Prostate gland (tissue), 2 donors: ENCODE data around the gene STOML1.

Experiments used
- POLR2A ChIP-seq: fragments of 450-650 bp; IDR thresholded peaks from one replicate; pipeline ENCODE4 v1.6.1; 2016; ENCODE audit warnings: antibody characterized with exemption, mild to moderate bottlenecking
- POLR2AphosphoS5 ChIP-seq: sonication (generic); formaldehyde crosslinking; IDR thresholded peaks from one replicate; pipeline ENCODE4 v1.6.1; 2017; ENCODE audit warnings: antibody characterized with exemption
- TF ChIP-seq, protein P1 (sequence below), 4 experiments: fragments of 200-600 bp in 2 of 4; fragments of 450-650 bp in 2 of 4; sonication (generic) in 2 of 4; IDR thresholded peaks; 1 replicate in 3 of 4; 2 replicates in 1 of 4; pipeline ENCODE4 v1.5.1; 2016 to 2019; ENCODE audit warnings: antibody characterized with exemption in 4 of 4, mild to moderate bottlenecking in 2 of 4, moderate library complexity in 2 of 4

DNA sequence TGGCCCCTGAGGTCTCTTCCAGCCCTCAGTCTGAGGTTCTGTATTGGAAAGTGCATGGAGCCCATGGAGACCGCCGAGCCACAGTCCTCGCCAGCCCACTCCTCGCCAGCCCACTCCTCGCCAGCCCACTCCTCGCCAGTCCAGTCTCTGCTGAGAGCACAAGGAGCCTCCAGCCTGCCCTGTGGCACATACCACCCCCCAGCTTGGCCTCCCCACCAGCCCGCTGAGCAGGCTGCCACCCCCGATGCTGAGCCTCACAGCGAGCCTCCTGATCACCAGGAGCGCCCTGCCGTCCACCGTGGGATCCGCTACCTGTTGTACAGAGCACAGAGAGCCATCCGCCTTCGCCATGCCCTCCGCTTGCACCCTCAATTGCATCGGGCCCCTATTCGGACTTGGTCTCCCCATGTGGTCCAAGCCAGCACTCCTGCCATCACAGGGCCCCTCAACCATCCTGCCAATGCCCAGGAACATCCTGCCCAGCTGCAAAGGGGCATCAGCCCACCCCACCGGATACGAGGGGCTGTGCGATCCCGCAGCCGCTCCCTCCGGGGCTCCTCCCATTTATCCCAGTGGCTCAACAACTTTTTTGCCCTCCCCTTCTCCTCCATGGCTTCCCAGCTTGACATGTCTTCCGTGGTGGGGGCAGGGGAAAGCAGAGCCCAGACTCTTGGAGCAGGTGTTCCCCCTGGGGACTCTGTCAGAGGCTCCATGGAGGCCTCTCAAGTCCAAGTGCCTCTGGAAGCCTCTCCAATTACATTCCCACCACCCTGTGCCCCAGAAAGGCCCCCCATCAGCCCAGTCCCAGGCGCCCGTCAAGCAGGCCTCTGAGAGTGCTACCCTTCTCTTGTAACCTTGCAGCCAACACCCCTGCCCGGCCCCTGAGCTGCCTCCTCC is 43.3 kb upstream of the STOML1 start:
- TF ChIP-seq, protein P1, sequence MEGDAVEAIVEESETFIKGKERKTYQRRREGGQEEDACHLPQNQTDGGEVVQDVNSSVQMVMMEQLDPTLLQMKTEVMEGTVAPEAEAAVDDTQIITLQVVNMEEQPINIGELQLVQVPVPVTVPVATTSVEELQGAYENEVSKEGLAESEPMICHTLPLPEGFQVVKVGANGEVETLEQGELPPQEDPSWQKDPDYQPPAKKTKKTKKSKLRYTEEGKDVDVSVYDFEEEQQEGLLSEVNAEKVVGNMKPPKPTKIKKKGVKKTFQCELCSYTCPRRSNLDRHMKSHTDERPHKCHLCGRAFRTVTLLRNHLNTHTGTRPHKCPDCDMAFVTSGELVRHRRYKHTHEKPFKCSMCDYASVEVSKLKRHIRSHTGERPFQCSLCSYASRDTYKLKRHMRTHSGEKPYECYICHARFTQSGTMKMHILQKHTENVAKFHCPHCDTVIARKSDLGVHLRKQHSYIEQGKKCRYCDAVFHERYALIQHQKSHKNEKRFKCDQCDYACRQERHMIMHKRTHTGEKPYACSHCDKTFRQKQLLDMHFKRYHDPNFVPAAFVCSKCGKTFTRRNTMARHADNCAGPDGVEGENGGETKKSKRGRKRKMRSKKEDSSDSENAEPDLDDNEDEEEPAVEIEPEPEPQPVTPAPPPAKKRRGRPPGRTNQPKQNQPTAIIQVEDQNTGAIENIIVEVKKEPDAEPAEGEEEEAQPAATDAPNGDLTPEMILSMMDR (IDR thresholded peaks at IDR 0.05), result no peak
- TF ChIP-seq POLR2A (no peak), POLR2AphosphoS5 (no peak)
